HTR-8/SVneo (cell line): ENCODE data around the gene WIPF3.
"Not testable (repeated sequence)": the region's sequence is repeated elsewhere in the genome, so short reads cannot be mapped to it uniquely, and the experiment has no call there.

ENCODE experiments used
- DNase-seq: peaks from one replicate; pipeline ENCODE4 v3.0.0; 2011; ENCODE audit warnings: low spot score, mixed read lengths; ENCODE audit not compliant: insufficient read length
- FAIRE-seq: peaks from 2 replicates; lab custom pipeline; 2011; peaks lifted over from hg19 to GRCh38; lab: Jason Lieb, UNC

WIPF3 gene

GRCh38 chr7:29873644-29874294, 67.5 kb downstream of the WIPF3 start:
- FAIRE-seq (no peak), DNase-seq (no peak)

GRCh38 chr7:29875741-29876140, 69.4 kb downstream of the WIPF3 start:
- no peak for DNase-seq
- no peak for FAIRE-seq

GRCh38 chr7:29877196-29877595, 70.9 kb downstream of the WIPF3 start:
- FAIRE-seq, result no peak
- DNase-seq, result no peak

GRCh38 chr7:29878081-29878688, 71.9 kb downstream of the WIPF3 start:
- DNase-seq, result peak; percentile 59
- FAIRE-seq, result no peak

- DNase-seq, result no peak
- FAIRE-seq, result no peak
Observed at GRCh38 chr7:29879609-29880008, 73.3 kb downstream of the WIPF3 start.

GRCh38 chr7:29881724-29882123, 75.4 kb downstream of the WIPF3 start:
- no peak for DNase-seq
- FAIRE-seq, result no peak

- DNase-seq (no peak), FAIRE-seq (no peak)
Observed at GRCh38 chr7:29882481-29882880, 76.2 kb downstream of the WIPF3 start.

GRCh38 chr7:29883462-29884398, 77.4 kb downstream of the WIPF3 start:
- FAIRE-seq, result no peak
- no peak for DNase-seq

GRCh38 chr7:29884399-29885272, 78.3 kb downstream of the WIPF3 start:
- no peak for FAIRE-seq

GRCh38 chr7:29885626-29886025, 79.3 kb downstream of the WIPF3 start:
- DNase-seq, result no peak
- no peak for FAIRE-seq

More at GRCh38 chr7:29884399-29885272, 78.3 kb downstream of the WIPF3 start:
- no peak for DNase-seq

- DNase-seq (no peak), FAIRE-seq (no peak)
Observed at GRCh38 chr7:29886827-29887226, 80.5 kb downstream of the WIPF3 start.

GRCh38 chr7:29888006-29888405, 81.7 kb downstream of the WIPF3 start:
- no peak for FAIRE-seq
- no peak for DNase-seq

- DNase-seq (no peak), FAIRE-seq (no peak)
Observed at GRCh38 chr7:29889288-29889687, 83.0 kb downstream of the WIPF3 start.

GRCh38 chr7:29890251-29890650, 83.9 kb downstream of the WIPF3 start:
- FAIRE-seq (no peak), DNase-seq (no peak)

GRCh38 chr7:29890786-29891185, 84.5 kb downstream of the WIPF3 start:
- not testable (repeated sequence) for FAIRE-seq

GRCh38 chr7:29891766-29892165, 85.5 kb downstream of the WIPF3 start:
- no peak for FAIRE-seq
- no peak for DNase-seq

More at GRCh38 chr7:29890786-29891185, 84.5 kb downstream of the WIPF3 start:
- DNase-seq, result not testable (repeated sequence)

GRCh38 chr7:29892231-29892630, 85.9 kb downstream of the WIPF3 start:
- FAIRE-seq (no peak), DNase-seq (no peak)

- no peak for FAIRE-seq
- no peak for DNase-seq
Observed at GRCh38 chr7:29893351-29893965, 87.2 kb downstream of the WIPF3 start.

GRCh38 chr7:29894256-29894655, 87.9 kb downstream of the WIPF3 start:
- no peak for FAIRE-seq
- DNase-seq, result no peak

- no peak for DNase-seq
- FAIRE-seq, result no peak
Observed at GRCh38 chr7:29895559-29895958, 89.3 kb downstream of the WIPF3 start.
